Mucosa of rectum (tissue), 2 donors: ENCODE measurements around the gene ARHGAP6.
"Not testable (repeated sequence)": the region's sequence is repeated elsewhere in the genome, so short reads cannot be mapped to it uniquely, and the experiment has no call there.

Source experiments
- H3K27ac ChIP-seq, 2 donors: one replicate each; pipeline ENCODE4 v1.7.0; 2013; ENCODE audit warnings: inconsistent platforms in 2 of 2, low read depth in 2 of 2, low read length in 2 of 2
- H3K27me3 ChIP-seq, 2 donors: one replicate each; pipeline ENCODE4 v1.7.0; 2013; ENCODE audit warnings: low read length in 2 of 2; ENCODE audit not compliant: control insufficient read depth in 2 of 2, insufficient read depth in 2 of 2
- H3K36me3 ChIP-seq, 2 donors: one replicate each; pipeline ENCODE4 v1.7.0; 2013; ENCODE audit warnings: low read length in 2 of 2; ENCODE audit not compliant: control insufficient read depth in 2 of 2, insufficient read depth in 2 of 2
- H3K4me1 ChIP-seq, 2 donors: one replicate each; pipeline ENCODE4 v1.7.0; 2013; ENCODE audit warnings: low read length in 2 of 2, mild to moderate bottlenecking in 1 of 2; ENCODE audit not compliant: control insufficient read depth in 2 of 2, insufficient read depth in 2 of 2
- H3K4me3 ChIP-seq, 2 donors: one replicate each; pipeline ENCODE4 v1.7.0; 2013; ENCODE audit warnings: low read length in 2 of 2
- H3K9ac ChIP-seq, 2 donors: one replicate each; pipeline ENCODE4 v1.7.0; 2013; ENCODE audit warnings: low read length in 2 of 2, low read depth in 1 of 2, mild to moderate bottlenecking in 1 of 2
- H3K9me3 ChIP-seq, 2 donors: one replicate each; pipeline ENCODE4 v1.7.0; 2013; ENCODE audit warnings: low read length in 2 of 2; ENCODE audit not compliant: control insufficient read depth in 2 of 2
- donor health status: healthy.
- donor health status: Normal muscosa, but diverticular disease.

The ARHGAP6 gene

GRCh38 chrX:11242704-11243103 is 423.0 kb downstream of the ARHGAP6 start:
- H3K27ac ChIP-seq, result no peak overlapping the region
- H3K9ac ChIP-seq, result no peak overlapping the region
- no peak overlapping the region for H3K4me3 ChIP-seq
- H3K36me3 ChIP-seq, result no peaks in the 10 kb centered on the region
- peaks cover 0 to 3% of the 10 kb centered on the region in 2 donors for H3K4me1 ChIP-seq
- no peaks in the 10 kb centered on the region for H3K27me3 ChIP-seq
- H3K9me3 ChIP-seq, result no peaks in the 10 kb centered on the region

GRCh38 chrX:11241720-11242119 is 424.0 kb downstream of the ARHGAP6 start:
- Histone ChIP-seq H3K9ac (no peak overlapping the region), H3K36me3 (no peaks in the 10 kb centered on the region), H3K9me3 (no peaks in the 10 kb centered on the region), H3K27ac (no peak overlapping the region), H3K4me1 (peaks cover 0 to 3% of the 10 kb centered on the region in 2 donors), H3K27me3 (no peaks in the 10 kb centered on the region), H3K4me3 (no peak overlapping the region)

- no peaks in the 10 kb centered on the region for H3K36me3 ChIP-seq
- H3K27ac ChIP-seq, result no peak overlapping the region
- no peaks in the 10 kb centered on the region for H3K27me3 ChIP-seq
These were observed 426.5 kb downstream of the ARHGAP6 start for GRCh38 chrX:11239230-11239629.

GRCh38 chrX:11235377-11235776 is 430.3 kb downstream of the ARHGAP6 start:
- H3K27me3 ChIP-seq, H3K36me3 ChIP-seq, H3K27ac ChIP-seq, H3K4me1 ChIP-seq, H3K9me3 ChIP-seq, H3K4me3 ChIP-seq, H3K9ac ChIP-seq: not testable (repeated sequence)

More at GRCh38 chrX:11239230-11239629, 426.5 kb downstream of the ARHGAP6 start:
- Histone ChIP-seq H3K4me3 (no peak overlapping the region), H3K4me1 (peaks cover 0 to 3% of the 10 kb centered on the region in 2 donors), H3K9me3 (no peaks in the 10 kb centered on the region), H3K9ac (no peak overlapping the region)

GRCh38 chrX:11215191-11215921 is 450.4 kb downstream of the ARHGAP6 start:
- H3K4me1 ChIP-seq, result no peaks in the 10 kb centered on the region
- H3K27me3 ChIP-seq, result no peaks in the 10 kb centered on the region
- H3K9ac ChIP-seq, result no peak overlapping the region
- H3K4me3 ChIP-seq, result no peak overlapping the region
- no peaks in the 10 kb centered on the region for H3K9me3 ChIP-seq
- no peak overlapping the region for H3K27ac ChIP-seq
- no peaks in the 10 kb centered on the region for H3K36me3 ChIP-seq

- Histone ChIP-seq H3K4me3 (no peak overlapping the region), H3K27me3 (no peaks in the 10 kb centered on the region), H3K36me3 (no peaks in the 10 kb centered on the region), H3K4me1 (no peaks in the 10 kb centered on the region), H3K9me3 (no peaks in the 10 kb centered on the region), H3K9ac (no peak overlapping the region), H3K27ac (no peak overlapping the region)
These were observed 451.2 kb downstream of the ARHGAP6 start for GRCh38 chrX:11214346-11215190.

GRCh38 chrX:11212741-11213140 is 453.0 kb downstream of the ARHGAP6 start:
- no peak overlapping the region for H3K27ac ChIP-seq
- no peaks in the 10 kb centered on the region for H3K9me3 ChIP-seq
- H3K4me1 ChIP-seq, result no peaks in the 10 kb centered on the region
- H3K36me3 ChIP-seq, result no peaks in the 10 kb centered on the region
- H3K27me3 ChIP-seq, result no peaks in the 10 kb centered on the region
- H3K9ac ChIP-seq, result no peak overlapping the region
- H3K4me3 ChIP-seq, result no peak overlapping the region

GRCh38 chrX:11210415-11210801 is 455.3 kb downstream of the ARHGAP6 start:
- no peak overlapping the region for H3K27ac ChIP-seq
- H3K9ac ChIP-seq, result no peak overlapping the region

GRCh38 chrX:11209798-11210414 is 455.8 kb downstream of the ARHGAP6 start:
- H3K27ac ChIP-seq, result no peak overlapping the region
- no peaks in the 10 kb centered on the region for H3K36me3 ChIP-seq
- no peaks in the 10 kb centered on the region for H3K9me3 ChIP-seq
- H3K27me3 ChIP-seq, result no peaks in the 10 kb centered on the region
- no peak overlapping the region for H3K4me3 ChIP-seq
- H3K9ac ChIP-seq, result no peak overlapping the region
- no peaks in the 10 kb centered on the region for H3K4me1 ChIP-seq

More at GRCh38 chrX:11210415-11210801, 455.3 kb downstream of the ARHGAP6 start:
- Histone ChIP-seq H3K9me3 (no peaks in the 10 kb centered on the region), H3K4me1 (no peaks in the 10 kb centered on the region), H3K36me3 (no peaks in the 10 kb centered on the region), H3K4me3 (no peak overlapping the region), H3K27me3 (no peaks in the 10 kb centered on the region)

- Histone ChIP-seq H3K4me3 (no peak overlapping the region), H3K9me3 (no peaks in the 10 kb centered on the region), H3K9ac (no peak overlapping the region), H3K36me3 (no peaks in the 10 kb centered on the region), H3K4me1 (no peaks in the 10 kb centered on the region), H3K27me3 (no peaks in the 10 kb centered on the region), H3K27ac (no peak overlapping the region)
These were observed 459.0 kb downstream of the ARHGAP6 start for GRCh38 chrX:11206716-11207115.
